ENCODE data around the gene TRIM71.
"Not testable (repeated sequence)": the region's sequence is repeated elsewhere in the genome, so short reads cannot be mapped to it uniquely, and the experiment has no call there.

Gene TRIM71

GRCh38 chr3:32843510-32844321 lies 25.9 kb downstream of the TRIM71 start:
- DNase-seq = no peak

GRCh38 chr3:32844322-32844654 lies 26.5 kb downstream of the TRIM71 start:
- DNase-seq = no peak

GRCh38 chr3:32844914-32845313 lies 27.1 kb downstream of the TRIM71 start:
- no peak for DNase-seq

- not testable (repeated sequence) for DNase-seq
Measured at GRCh38 chr3:32845546-32845945, 27.7 kb downstream of the TRIM71 start.

GRCh38 chr3:32847045-32847444 lies 29.2 kb downstream of the TRIM71 start:
- not testable (repeated sequence) for DNase-seq

GRCh38 chr3:32847528-32847927 lies 29.7 kb downstream of the TRIM71 start:
- no peak for DNase-seq

GRCh38 chr3:32848215-32848614 lies 30.4 kb downstream of the TRIM71 start:
- no peak for DNase-seq

- DNase-seq = no peak
Measured at GRCh38 chr3:32849046-32849445, 31.2 kb downstream of the TRIM71 start.

- no peak for DNase-seq
Measured at GRCh38 chr3:32850226-32850625, 32.4 kb downstream of the TRIM71 start.

GRCh38 chr3:32850636-32851035 lies 32.8 kb downstream of the TRIM71 start:
- no peak for DNase-seq

- no peak for DNase-seq
Measured at GRCh38 chr3:32852146-32852545, 34.3 kb downstream of the TRIM71 start.

- DNase-seq = no peak
Measured at GRCh38 chr3:32855350-32855953, 37.7 kb downstream of the TRIM71 start.

GRCh38 chr3:32856355-32856889 lies 38.6 kb downstream of the TRIM71 start:
- DNase-seq = no peak

GRCh38 chr3:32856901-32857507 lies 39.2 kb downstream of the TRIM71 start:
- no peak for DNase-seq

- DNase-seq = no peak
Measured at GRCh38 chr3:32857921-32858320, 40.1 kb downstream of the TRIM71 start.

- no peak for DNase-seq
Measured at GRCh38 chr3:32859604-32860237, 41.9 kb downstream of the TRIM71 start.

GRCh38 chr3:32860499-32860898 lies 42.7 kb downstream of the TRIM71 start:
- DNase-seq = no peak

GRCh38 chr3:32861681-32862080 lies 43.9 kb downstream of the TRIM71 start:
- no peak for DNase-seq

GRCh38 chr3:32862247-32862935 lies 44.6 kb downstream of the TRIM71 start:
- no peak for DNase-seq

GRCh38 chr3:32862936-32863487 lies 45.2 kb downstream of the TRIM71 start:
- no peak for DNase-seq

GRCh38 chr3:32865383-32865782 lies 47.6 kb downstream of the TRIM71 start:
- DNase-seq = no peak

GRCh38 chr3:32866533-32866932 lies 48.7 kb downstream of the TRIM71 start:
- DNase-seq = no peak

Data from inflammatory macrophage (primary cell).